ENCODE results near the gene SAPCD2.

GRCh38 chr9:137044502-137045177 is 25.7 kb downstream of the SAPCD2 start:
- TF ChIP-seq CTCF (IDR thresholded peaks at IDR 0.05 in 4 of 5, conservative IDR thresholded peaks at IDR 0.05 in 1 of 5) (no peak), POLR2A (IDR thresholded peaks at IDR 0.05) (no peak)

Data from gastrocnemius medialis (tissue), 4 donors.